ENCODE data around the gene PLCB1. TPM values are rescaled to one million over a fixed set of nuclear protein-coding genes. Genes with fewer than 3 reads are reported as not detected.

Gene PLCB1
- total RNA-seq, 3 donors from 2014 or later = 7.2 to 50.7 (median 8.8) TPM

- intact Hi-C loops (cut with DNase I, micrococcal nuclease) = no loop called here
- H3K4me3 ChIP-seq = no peak overlapping the region
- TF ChIP-seq CTCF (IDR thresholded peaks at IDR 0.05) = no peak
- no peak for ATAC-seq
- no peaks in the 10 kb centered on the region for H3K4me1 ChIP-seq (ENCODE audit: low read depth)
- DNase-seq = no peak
- no peaks in the 10 kb centered on the region for H3K36me3 ChIP-seq (ENCODE audit: low read depth)
- no peaks in the 10 kb centered on the region for H3K9me3 ChIP-seq
Observed at GRCh38 chr20:8524101-8525016, 392.3 kb downstream of the PLCB1 start.

- no peak for TF ChIP-seq CTCF (IDR thresholded peaks at IDR 0.05)
- Histone ChIP-seq H3K4me3 (no peak overlapping the region), H3K4me1 (ENCODE audit: low read depth) (no peaks in the 10 kb centered on the region), H3K36me3 (ENCODE audit: low read depth) (no peaks in the 10 kb centered on the region), H3K9me3 (no peaks in the 10 kb centered on the region)
- intact Hi-C loops (cut with DNase I, micrococcal nuclease) = no loop called here
- DNase-seq (no peak), ATAC-seq (no peak)
Observed at GRCh38 chr20:8525017-8525343, 392.9 kb downstream of the PLCB1 start.

- Histone ChIP-seq H3K9me3 (no peaks in the 10 kb centered on the region), H3K36me3 (ENCODE audit: low read depth) (no peaks in the 10 kb centered on the region), H3K4me3 (no peak overlapping the region), H3K4me1 (ENCODE audit: low read depth) (no peaks in the 10 kb centered on the region)
- TF ChIP-seq CTCF (IDR thresholded peaks at IDR 0.05) = no peak
- ATAC-seq (no peak), DNase-seq (no peak)
- intact Hi-C loops (cut with DNase I, micrococcal nuclease) = no loop called here
Observed at GRCh38 chr20:8526610-8527009, 394.5 kb downstream of the PLCB1 start.

- H3K9me3 ChIP-seq = no peaks in the 10 kb centered on the region
- no peaks in the 10 kb centered on the region for H3K4me1 ChIP-seq (ENCODE audit: low read depth)
- DNase-seq (no peak), ATAC-seq (no peak)
- H3K4me3 ChIP-seq = no peak overlapping the region
- intact Hi-C loops (cut with DNase I, micrococcal nuclease) = no loop called here
- H3K36me3 ChIP-seq (ENCODE audit: low read depth) = no peaks in the 10 kb centered on the region
- TF ChIP-seq CTCF (IDR thresholded peaks at IDR 0.05) = no peak
Observed at GRCh38 chr20:8527998-8528723, 396.1 kb downstream of the PLCB1 start.

- Histone ChIP-seq H3K4me3 (no peak overlapping the region), H3K4me1 (ENCODE audit: low read depth) (no peaks in the 10 kb centered on the region), H3K9me3 (no peaks in the 10 kb centered on the region), H3K36me3 (ENCODE audit: low read depth) (no peaks in the 10 kb centered on the region)
- no peak for DNase-seq
- ATAC-seq = no peak
- no peak for TF ChIP-seq CTCF (IDR thresholded peaks at IDR 0.05)
- intact Hi-C loops (cut with DNase I, micrococcal nuclease) = no loop called here
Observed at GRCh38 chr20:8530022-8530421, 398.0 kb downstream of the PLCB1 start.

Data from mucosa of descending colon (tissue), 3 donors.